Fibroblast of the aortic adventitia (primary cell): ENCODE measurements around the gene RFX5. TPM values are rescaled to one million over a fixed set of nuclear protein-coding genes. Genes with fewer than 3 reads are reported as not detected.
A peak's percentile ranks its signal among the peaks of the same experiment; 100 is the strongest.

Experiments used
- DNase-seq: peaks from one replicate; pipeline ENCODE4 v3.0.0-alpha.2; 2010; ENCODE audit warnings: low read depth
- H3K4me3 ChIP-seq: 2 replicates; pipeline ENCODE4 v1.5.1; 2011; ENCODE audit warnings: low read depth, mild to moderate bottlenecking, control low read depth, low read length, moderate library complexity
- CTCF ChIP-seq: IDR thresholded peaks from 2 replicates; pipeline ENCODE4 v1.5.1; 2011; ENCODE audit warnings: mild to moderate bottlenecking, low read length, control low read depth, inconsistent platforms; ENCODE audit not compliant: insufficient read depth
- total RNA-seq: library from RNA; depleted of rRNA; stranded (reverse); fragments of >200 nt; gene quantifications from 2 replicates; pipeline ENCODE4 v1.2.3, GENCODE V29; 2012; ENCODE audit warnings: low replicate concordance

Gene RFX5
- total RNA-seq, 1 donor, result 27.1 TPM

GRCh38 chr1:151342569-151342968 is 4.5 kb downstream of the RFX5 start:
- no peak overlapping the region for H3K4me3 ChIP-seq
- DNase-seq, result no peak
- TF ChIP-seq CTCF, result no peak

- no peak for DNase-seq
- TF ChIP-seq CTCF, result no peak
These were observed 5.0 kb downstream of the RFX5 start for GRCh38 chr1:151342021-151342420.

GRCh38 chr1:151340870-151341754 is 5.9 kb downstream of the RFX5 start:
- no peak overlapping the region for H3K4me3 ChIP-seq
- TF ChIP-seq CTCF, result peak; percentile 62
- peak; percentile 87 for DNase-seq

More at GRCh38 chr1:151342021-151342420, 5.0 kb downstream of the RFX5 start:
- H3K4me3 ChIP-seq, result no peak overlapping the region

- no peak overlapping the region for H3K4me3 ChIP-seq
- no peak for TF ChIP-seq CTCF
- DNase-seq, result no peak
These were observed 10.5 kb downstream of the RFX5 start for GRCh38 chr1:151336556-151336955.

- no peak for TF ChIP-seq CTCF
- no peak overlapping the region for H3K4me3 ChIP-seq
- no peak for DNase-seq
These were observed 12.2 kb downstream of the RFX5 start for GRCh38 chr1:151334822-151335221.

GRCh38 chr1:151327903-151328674 is 19.0 kb downstream of the RFX5 start:
- H3K4me3 ChIP-seq, result peak overlapping the region; percentile 63
- TF ChIP-seq CTCF, result no peak
- DNase-seq, result no peak
